ENCODE data around the gene OR1A2.

OR1A2 gene

GRCh38 chr17:3167574-3167973 lies 29.7 kb upstream of the OR1A2 start:
- Histone ChIP-seq H3K4me3 (ENCODE audit: low read depth, low read length) (no peak overlapping the region), H3K27ac (ENCODE audit: extremely low read depth, low read depth, low read length) (no peak overlapping the region), H3K4me1 (ENCODE audit: control insufficient read depth, insufficient read depth, low read length) (no peaks in the 10 kb centered on the region), H3K36me3 (ENCODE audit: control insufficient read depth in 2 of 2, insufficient read depth in 1 of 2, low read length in 2 of 2) (no peaks in the 10 kb centered on the region), H3K9me3 (ENCODE audit: control insufficient read depth, insufficient read depth, low read depth, low read length) (no peaks in the 10 kb centered on the region)
- TF ChIP-seq ZNF433 (tag by site-specific recombination; IDR thresholded peaks at IDR 0.05; ENCODE audit: low read depth) = no peak
- no peak for TF ChIP-seq ZNF341 (tag by site-specific recombination; IDR thresholded peaks at IDR 0.05; ENCODE audit: low read depth)
- TF ChIP-seq ZNF664 (tag by site-specific recombination; IDR thresholded peaks at IDR 0.05) = no peak
- no peak for TF ChIP-seq ZNF138 (tag by site-specific recombination; IDR thresholded peaks at IDR 0.05; ENCODE audit: borderline replicate concordance)
- TF ChIP-seq ZNF155 (tag by site-specific recombination; IDR thresholded peaks at IDR 0.05) = no peak
- TF ChIP-seq ZNF184 (tag by site-specific recombination; IDR thresholded peaks at IDR 0.05) = no peak
- TF ChIP-seq ZNF23 (tag by site-specific recombination; IDR thresholded peaks at IDR 0.05; ENCODE audit: borderline replicate concordance) = no peak
- no peak for TF ChIP-seq YY2 (tag by site-specific recombination; IDR thresholded peaks at IDR 0.05)
- TF ChIP-seq ZNF404 (tag by site-specific recombination; IDR thresholded peaks at IDR 0.05) = no peak
- no peak for TF ChIP-seq ZNF398 (tag by site-specific recombination; IDR thresholded peaks at IDR 0.05)
- TF ChIP-seq ZNF571 (tag by site-specific recombination; IDR thresholded peaks at IDR 0.05) = no peak
- no peak for TF ChIP-seq PRDM1 (tag by site-specific recombination; IDR thresholded peaks at IDR 0.05)
- POLR2A ChIA-PET = no interaction called here
- CTCF ChIA-PET = no interaction called here

GRCh38 chr17:3189961-3190360 lies 7.4 kb upstream of the OR1A2 start:
- no peak overlapping the region for H3K4me3 ChIP-seq (ENCODE audit: low read depth, low read length)
- no peak overlapping the region for H3K27ac ChIP-seq (ENCODE audit: extremely low read depth, low read depth, low read length)
- no peaks in the 10 kb centered on the region for H3K4me1 ChIP-seq (ENCODE audit: control insufficient read depth, insufficient read depth, low read length)
- ChIA-PET POLR2A (interaction anchor here (0.6 kb wide), 1 partner anchor 528 kb away, joined by 7 read pairs; no protein-coding TSS in a partner anchor), CTCF (no interaction called here)
- TF ChIP-seq ZNF354C (tag by site-specific recombination; IDR thresholded peaks at IDR 0.05; ENCODE audit: borderline replicate concordance, low read depth) (no peak), ZNF776 (tag by site-specific recombination; IDR thresholded peaks at IDR 0.05; ENCODE audit: borderline replicate concordance) (no peak), PRDM10 (tag by site-specific recombination; IDR thresholded peaks at IDR 0.05) (no peak), ZBTB6 (tag by site-specific recombination; IDR thresholded peaks at IDR 0.05) (no peak), ZNF654 (tag by site-specific recombination; IDR thresholded peaks at IDR 0.05; ENCODE audit: low read depth) (no peak), ZNF426 (tag by site-specific recombination; IDR thresholded peaks at IDR 0.05) (no peak), ELK4 (IDR thresholded peaks at IDR 0.05; ENCODE audit: borderline replicate concordance, low read depth, low read length) (no peak), ZNF677 (tag by site-specific recombination; IDR thresholded peaks at IDR 0.05) (no peak), TSHZ1 (tag by site-specific recombination; IDR thresholded peaks at IDR 0.05; ENCODE audit: borderline replicate concordance) (no peak), ZNF239 (tag by site-specific recombination; IDR thresholded peaks at IDR 0.05) (no peak), ZNF266 (tag by site-specific recombination; IDR thresholded peaks at IDR 0.05; ENCODE audit: low read depth) (no peak)
- no peaks in the 10 kb centered on the region for H3K36me3 ChIP-seq (ENCODE audit: control insufficient read depth in 2 of 2, insufficient read depth in 1 of 2, low read length in 2 of 2)
- H3K9me3 ChIP-seq (ENCODE audit: control insufficient read depth, insufficient read depth, low read depth, low read length) = no peaks in the 10 kb centered on the region
